Esophagus mucosa (tissue), 1 donor: Measurements from ENCODE around the gene FTCDNL1. TPM values are rescaled to one million over a fixed set of nuclear protein-coding genes. Genes with fewer than 3 reads are reported as not detected.

Experiments
- ATAC-seq: fragments of 200-7000 bp; cut with Tn5 transposase; one replicate; pipeline ENCODE4 v1.9.1; 2020
- total RNA-seq: library from RNA; stranded (reverse); gene quantifications from one replicate; pipeline ENCODE4 v1.2.4, GENCODE V29; 2023
- donor health status: DM: yes; HTN: yes; CAD: no.

Gene FTCDNL1
- total RNA-seq, 1 donor from 2014 or later: 1.6 TPM

GRCh38 chr2:199841409-199841808 is 9.6 kb downstream of the FTCDNL1 start:
- no peak for ATAC-seq

GRCh38 chr2:199838399-199838798 is 12.6 kb downstream of the FTCDNL1 start:
- no peak for ATAC-seq

- no peak for ATAC-seq
Measured at GRCh38 chr2:199836943-199837342, 14.0 kb downstream of the FTCDNL1 start.

GRCh38 chr2:199833525-199833924 is 17.5 kb downstream of the FTCDNL1 start:
- ATAC-seq: no peak

- no peak for ATAC-seq
Measured at GRCh38 chr2:199830531-199830930, 20.5 kb downstream of the FTCDNL1 start.

- no peak for ATAC-seq
Measured at GRCh38 chr2:199829628-199830027, 21.4 kb downstream of the FTCDNL1 start.

GRCh38 chr2:199819746-199820145 is 31.2 kb downstream of the FTCDNL1 start:
- ATAC-seq: no peak

- ATAC-seq: peak; percentile 27
Measured at GRCh38 chr2:199818754-199819153, 32.2 kb downstream of the FTCDNL1 start.

GRCh38 chr2:199818026-199818425 is 33.0 kb downstream of the FTCDNL1 start:
- ATAC-seq: peak; percentile 85

GRCh38 chr2:199814817-199815211 is 36.2 kb downstream of the FTCDNL1 start:
- no peak for ATAC-seq

- no peak for ATAC-seq
Measured at GRCh38 chr2:199814101-199814816, 36.7 kb downstream of the FTCDNL1 start.

GRCh38 chr2:199812493-199812892 is 38.5 kb downstream of the FTCDNL1 start:
- no peak for ATAC-seq

GRCh38 chr2:199811346-199811745 is 39.6 kb downstream of the FTCDNL1 start:
- peak; percentile 15 for ATAC-seq

GRCh38 chr2:199810422-199811171 is 40.4 kb downstream of the FTCDNL1 start:
- ATAC-seq: no peak

- ATAC-seq: no peak
Measured at GRCh38 chr2:199807966-199808365, 43.0 kb downstream of the FTCDNL1 start.

- ATAC-seq: no peak
Measured at GRCh38 chr2:199806179-199806578, 44.8 kb downstream of the FTCDNL1 start.

- no peak for ATAC-seq
Measured at GRCh38 chr2:199804831-199805230, 46.2 kb downstream of the FTCDNL1 start.

GRCh38 chr2:199798831-199799580 is 52.0 kb downstream of the FTCDNL1 start:
- ATAC-seq: no peak

- no peak for ATAC-seq
Measured at GRCh38 chr2:199797431-199798403, 53.3 kb downstream of the FTCDNL1 start.

GRCh38 chr2:199792381-199792780 is 58.6 kb downstream of the FTCDNL1 start:
- ATAC-seq: no peak

GRCh38 chr2:199791326-199791725 is 59.7 kb downstream of the FTCDNL1 start:
- no peak for ATAC-seq

- no peak for ATAC-seq
Measured at GRCh38 chr2:199784512-199784911, 66.5 kb downstream of the FTCDNL1 start.
